ENCODE data around the gene KBTBD6.
"Not testable (repeated sequence)": the region's sequence is repeated elsewhere in the genome, so short reads cannot be mapped to it uniquely, and the experiment has no call there.

KBTBD6 gene

GRCh38 chr13:41132512-41133152, at the start of gene KBTBD6:
Gene KBTBD6, minus strand, starts transcription at chr13:41132802. Its CDS starts 291 bp downstream, at chr13:41132511.
- peak; percentile 87 for DNase-seq (ENCODE audit: low read depth)

GRCh38 chr13:41182231-41182630, 49.6 kb upstream of the KBTBD6 start:
- DNase-seq (ENCODE audit: low read depth): no peak

GRCh38 chr13:41179593-41180250, 47.1 kb upstream of the KBTBD6 start:
- DNase-seq (ENCODE audit: low read depth): no peak

- DNase-seq (ENCODE audit: low read depth): no peak
Observed at GRCh38 chr13:41178040-41178439, 45.4 kb upstream of the KBTBD6 start.

- DNase-seq (ENCODE audit: low read depth): no peak
Observed at GRCh38 chr13:41177616-41178015, 45.0 kb upstream of the KBTBD6 start.

GRCh38 chr13:41175576-41175975, 43.0 kb upstream of the KBTBD6 start:
- not testable (repeated sequence) for DNase-seq (ENCODE audit: low read depth)

GRCh38 chr13:41162151-41162550, 29.5 kb upstream of the KBTBD6 start:
- DNase-seq (ENCODE audit: low read depth): no peak

GRCh38 chr13:41159174-41159573, 26.6 kb upstream of the KBTBD6 start:
- DNase-seq (ENCODE audit: low read depth): no peak

- DNase-seq (ENCODE audit: low read depth): no peak
Observed at GRCh38 chr13:41157048-41157717, 24.6 kb upstream of the KBTBD6 start.

- no peak for DNase-seq (ENCODE audit: low read depth)
Observed at GRCh38 chr13:41156620-41157019, 24.0 kb upstream of the KBTBD6 start.

GRCh38 chr13:41154042-41154441, 21.4 kb upstream of the KBTBD6 start:
- no peak for DNase-seq (ENCODE audit: low read depth)

- no peak for DNase-seq (ENCODE audit: low read depth)
Observed at GRCh38 chr13:41152005-41152404, 19.4 kb upstream of the KBTBD6 start.

- DNase-seq (ENCODE audit: low read depth): no peak
Observed at GRCh38 chr13:41150058-41150457, 17.5 kb upstream of the KBTBD6 start.

GRCh38 chr13:41148419-41149283, 16.0 kb upstream of the KBTBD6 start:
- no peak for DNase-seq (ENCODE audit: low read depth)

GRCh38 chr13:41145136-41145908, 12.7 kb upstream of the KBTBD6 start:
- no peak for DNase-seq (ENCODE audit: low read depth)

- DNase-seq (ENCODE audit: low read depth): no peak
Observed at GRCh38 chr13:41144576-41144975, 12.0 kb upstream of the KBTBD6 start.

- no peak for DNase-seq (ENCODE audit: low read depth)
Observed at GRCh38 chr13:41139296-41139966, 6.8 kb upstream of the KBTBD6 start.

GRCh38 chr13:41137951-41138350, 5.3 kb upstream of the KBTBD6 start:
- no peak for DNase-seq (ENCODE audit: low read depth)

GRCh38 chr13:41137241-41137640, 4.6 kb upstream of the KBTBD6 start:
- no peak for DNase-seq (ENCODE audit: low read depth)

- no peak for DNase-seq (ENCODE audit: low read depth)
Observed at GRCh38 chr13:41136396-41137031, 3.9 kb upstream of the KBTBD6 start.
